ENCODE measurements around the gene CCDC150. TPM values are rescaled to one million over a fixed set of nuclear protein-coding genes. Genes with fewer than 3 reads are reported as not detected.
A peak's percentile ranks its signal among the peaks of the same experiment; 100 is the strongest.
"Not testable (repeated sequence)": the region's sequence is repeated elsewhere in the genome, so short reads cannot be mapped to it uniquely, and the experiment has no call there.

CCDC150 gene
- total RNA-seq, 4 donors from 2014 or later = 0.94 to 3.2 (median 1.5) TPM

- WGBS, 2 donors = 47 to 63% methylated on average over 6 of the region's 6 CpGs
- peak; percentile 4 to 18 for DNase-seq
- intact Hi-C loops (cut with DNase I) = no loop called here
Measured at GRCh38 chr2:196719110-196719872, 79.8 kb downstream of the CCDC150 start.

GRCh38 chr2:196723571-196723970 lies 84.1 kb downstream of the CCDC150 start:
- TF ChIP-seq POLR2A (IDR thresholded peaks at IDR 0.05) = no peak
- TF ChIP-seq CTCF (IDR thresholded peaks at IDR 0.05) = no peak
- H3K4me1 ChIP-seq = no peaks in the 10 kb centered on the region
- H3K27ac ChIP-seq = no peak overlapping the region
- H3K27me3 ChIP-seq = no peaks in the 10 kb centered on the region
- no peak for DNase-seq
- intact Hi-C loops (cut with DNase I) = no loop called here
- H3K4me3 ChIP-seq (replicated peaks in 1 of 3) = no peak overlapping the region
- no peaks in the 10 kb centered on the region for H3K9me3 ChIP-seq
- H3K36me3 ChIP-seq = no peaks in the 10 kb centered on the region

More at GRCh38 chr2:196719110-196719872, 79.8 kb downstream of the CCDC150 start:
- no peak overlapping the region for H3K4me3 ChIP-seq (replicated peaks in 1 of 3)
- no peaks in the 10 kb centered on the region for H3K4me1 ChIP-seq
- no peaks in the 10 kb centered on the region for H3K36me3 ChIP-seq
- no peaks in the 10 kb centered on the region for H3K27me3 ChIP-seq
- no peaks in the 10 kb centered on the region for H3K9me3 ChIP-seq
- H3K27ac ChIP-seq = no peak overlapping the region
- no peak for TF ChIP-seq POLR2A (IDR thresholded peaks at IDR 0.05)
- TF ChIP-seq CTCF (IDR thresholded peaks at IDR 0.05) = no peak

GRCh38 chr2:196725218-196725617 lies 85.7 kb downstream of the CCDC150 start:
- TF ChIP-seq POLR2A (IDR thresholded peaks at IDR 0.05) (no peak), CTCF (IDR thresholded peaks at IDR 0.05) (no peak)
- no peaks in the 10 kb centered on the region for H3K9me3 ChIP-seq
- intact Hi-C loops (cut with DNase I) = no loop called here
- no peaks in the 10 kb centered on the region for H3K36me3 ChIP-seq
- DNase-seq = no peak
- H3K27ac ChIP-seq = no peak overlapping the region
- WGBS, 2 donors = 75 to 81% methylated on average over 3 of the region's 3 CpGs
- H3K4me3 ChIP-seq (replicated peaks in 1 of 3) = no peak overlapping the region
- no peaks in the 10 kb centered on the region for H3K4me1 ChIP-seq
- no peaks in the 10 kb centered on the region for H3K27me3 ChIP-seq

GRCh38 chr2:196725882-196726281 lies 86.4 kb downstream of the CCDC150 start:
- intact Hi-C loops (cut with DNase I) = no loop called here
- Histone ChIP-seq H3K4me3 (replicated peaks in 1 of 3) (no peak overlapping the region), H3K9me3 (no peaks in the 10 kb centered on the region), H3K36me3 (no peaks in the 10 kb centered on the region), H3K27me3 (no peaks in the 10 kb centered on the region), H3K4me1 (no peaks in the 10 kb centered on the region), H3K27ac (no peak overlapping the region)
- no peak for DNase-seq
- WGBS, 2 donors = 45 to 49% methylated on average over 4 of the region's 4 CpGs
- no peak for TF ChIP-seq POLR2A (IDR thresholded peaks at IDR 0.05)
- TF ChIP-seq CTCF (IDR thresholded peaks at IDR 0.05) = no peak

GRCh38 chr2:196729418-196729817 lies 89.9 kb downstream of the CCDC150 start:
- DNase-seq = no peak
- H3K27ac ChIP-seq = no peak overlapping the region
- H3K9me3 ChIP-seq = no peaks in the 10 kb centered on the region
- H3K27me3 ChIP-seq = no peaks in the 10 kb centered on the region
- no peaks in the 10 kb centered on the region for H3K4me1 ChIP-seq
- intact Hi-C loops (cut with DNase I) = no loop called here
- no peaks in the 10 kb centered on the region for H3K36me3 ChIP-seq
- WGBS, 2 donors = 97% methylated on average over 2 of the region's 2 CpGs
- no peak for TF ChIP-seq CTCF (IDR thresholded peaks at IDR 0.05)
- TF ChIP-seq POLR2A (IDR thresholded peaks at IDR 0.05) = no peak
- H3K4me3 ChIP-seq (replicated peaks in 1 of 3) = no peak overlapping the region

- H3K27me3 ChIP-seq; intact Hi-C loops (cut with DNase I); H3K9me3 ChIP-seq; H3K4me3 ChIP-seq (replicated peaks in 1 of 3); H3K4me1 ChIP-seq; DNase-seq; H3K27ac ChIP-seq; H3K36me3 ChIP-seq: not testable (repeated sequence)
Measured at GRCh38 chr2:196736646-196737045, 97.1 kb downstream of the CCDC150 start.

Measured in thyroid gland (tissue), 4 donors.